Type B pancreatic cell (in vitro differentiated cells): ENCODE results near the gene TINAG. TPM values are rescaled to one million over a fixed set of nuclear protein-coding genes. Genes with fewer than 3 reads are reported as not detected.

ENCODE experiments used
- DNase-seq: peaks from one replicate; pipeline ENCODE4 v3.0.0; 2021; ENCODE audit warnings: mixed read lengths; ENCODE audit not compliant: unreplicated experiment; ENCODE audit errors: extremely low spot score
- H3K27ac Mint-ChIP-seq: 2 replicates; pipeline ENCODE4 v1.8.0; 2021; ENCODE audit warnings: mild to moderate bottlenecking, mixed read lengths
- H3K27me3 Mint-ChIP-seq: 2 replicates; pipeline ENCODE4 v1.8.0; 2021; ENCODE audit warnings: mixed read lengths
- H3K36me3 Mint-ChIP-seq: 2 replicates; pipeline ENCODE4 v1.8.0; 2021; ENCODE audit warnings: mixed read lengths
- H3K4me1 Mint-ChIP-seq: one replicate; pipeline ENCODE4 v1.8.0; 2021; ENCODE audit warnings: mixed read lengths; ENCODE audit not compliant: unreplicated experiment
- H3K4me3 Mint-ChIP-seq: 2 replicates; pipeline ENCODE4 v1.8.0; 2021; ENCODE audit warnings: mild to moderate bottlenecking, mixed read lengths
- H3K9me3 Mint-ChIP-seq: 2 replicates; pipeline ENCODE4 v1.8.0; 2021; ENCODE audit warnings: mixed read lengths
- CTCF ChIP-seq: fragments of 200-600 bp; sonication (generic); conservative IDR thresholded peaks from 2 replicates; pipeline ENCODE4 v1.5.0; 2021; ENCODE audit warnings: antibody characterized with exemption, mild to moderate bottlenecking
- total RNA-seq: library from RNA; stranded (reverse); gene quantifications from 2 replicates; pipeline ENCODE4 v1.2.1, GENCODE V29; 2021; ENCODE audit warnings: low replicate concordance

TINAG gene
- total RNA-seq, 1 donor from 2014 or later: not detected

- Mint-ChIP-seq H3K27ac (no peak overlapping the region), H3K9me3 (no peaks in the 10 kb centered on the region), H3K4me1 (no peaks in the 10 kb centered on the region), H3K4me3 (no peak overlapping the region), H3K36me3 (no peaks in the 10 kb centered on the region), H3K27me3 (peaks cover 4% of the 10 kb centered on the region)
- no peak for DNase-seq
- no peak for TF ChIP-seq CTCF
Observed at GRCh38 chr6:54361734-54362133, 53.5 kb downstream of the TINAG start.

DNA sequence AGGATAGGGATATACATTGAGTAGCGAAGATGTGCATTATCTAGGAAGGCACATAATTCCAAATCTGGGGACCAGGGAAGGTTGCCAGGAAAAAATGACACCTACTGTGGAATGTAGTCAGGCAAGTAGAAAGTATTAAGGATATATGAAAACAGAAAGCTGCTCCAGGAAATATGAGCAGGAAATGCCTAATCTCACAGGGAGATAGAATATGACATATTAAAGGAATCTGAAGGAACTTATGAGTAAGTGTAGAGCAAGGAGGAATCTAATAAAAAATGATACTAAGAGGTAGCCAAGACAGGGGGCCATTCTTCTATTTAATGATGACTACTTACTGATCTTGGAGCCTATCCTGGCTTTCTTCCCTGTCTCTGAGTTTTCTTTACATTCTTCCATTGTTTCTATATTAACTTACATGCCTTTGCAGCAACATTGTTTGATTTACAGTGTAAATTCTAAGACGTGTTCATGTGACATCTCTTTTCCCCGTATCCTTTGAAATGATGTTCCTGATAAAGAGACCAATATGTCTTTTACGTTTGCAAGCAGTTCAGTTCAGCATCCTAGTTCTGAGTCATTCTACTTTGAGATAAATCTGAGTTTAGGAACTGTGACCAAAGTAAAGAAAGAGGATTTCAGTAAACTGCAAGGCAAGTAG, 58.6 kb downstream of the TINAG start:
- TF ChIP-seq CTCF: no peak
- Mint-ChIP-seq H3K9me3 (no peaks in the 10 kb centered on the region), H3K4me1 (no peaks in the 10 kb centered on the region), H3K4me3 (no peak overlapping the region), H3K27ac (no peak overlapping the region), H3K27me3 (no peaks in the 10 kb centered on the region), H3K36me3 (no peaks in the 10 kb centered on the region)
- no peak for DNase-seq

DNA sequence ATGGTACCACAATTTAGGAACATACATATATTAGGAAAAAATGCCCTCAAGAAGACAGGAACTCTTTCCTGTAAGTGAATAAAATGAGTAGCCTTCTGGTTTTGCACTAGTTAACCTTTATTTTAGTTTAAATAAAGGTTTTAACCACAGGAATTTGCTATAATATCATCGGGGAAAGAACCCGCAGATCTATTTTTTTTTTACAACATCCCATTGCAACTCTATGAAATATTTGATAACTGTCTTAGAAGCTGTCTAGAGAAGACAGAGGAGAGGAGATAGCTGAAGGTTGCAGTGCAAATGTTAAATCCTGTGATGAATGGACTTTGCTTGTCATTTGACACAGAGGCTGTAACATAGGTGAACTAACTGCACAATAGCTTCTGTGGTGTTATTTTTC, 69.5 kb downstream of the TINAG start:
- H3K27ac Mint-ChIP-seq: no peak overlapping the region
- DNase-seq: no peak
- no peaks in the 10 kb centered on the region for H3K36me3 Mint-ChIP-seq
- no peaks in the 10 kb centered on the region for H3K4me1 Mint-ChIP-seq
- no peak for TF ChIP-seq CTCF
- H3K9me3 Mint-ChIP-seq: no peaks in the 10 kb centered on the region
- H3K4me3 Mint-ChIP-seq: no peak overlapping the region
- H3K27me3 Mint-ChIP-seq: no peaks in the 10 kb centered on the region

GRCh38 chr6:54386295-54386694, 78.1 kb downstream of the TINAG start:
- Mint-ChIP-seq H3K4me3 (no peak overlapping the region), H3K36me3 (no peaks in the 10 kb centered on the region), H3K9me3 (no peaks in the 10 kb centered on the region), H3K27me3 (no peaks in the 10 kb centered on the region), H3K4me1 (no peaks in the 10 kb centered on the region), H3K27ac (no peak overlapping the region)
- no peak for DNase-seq
- TF ChIP-seq CTCF: no peak

DNA sequence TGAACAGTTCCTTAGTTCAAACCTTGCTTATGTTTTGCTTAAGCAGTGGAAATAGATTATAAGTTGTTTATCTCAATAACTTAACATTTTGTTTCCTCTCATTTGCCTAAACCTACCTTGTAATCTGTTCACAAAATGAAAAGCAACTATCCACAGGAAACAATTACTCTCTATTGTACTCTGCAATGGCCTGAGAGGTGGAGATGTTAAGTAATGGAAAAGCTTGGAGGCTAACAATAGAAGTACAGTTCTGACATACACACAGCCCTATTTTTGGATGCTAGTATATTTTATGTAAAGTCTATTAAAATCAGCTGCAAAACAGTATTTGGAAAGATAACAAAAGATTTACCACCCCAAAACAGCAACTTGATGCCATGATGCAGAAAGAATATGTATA, 82.1 kb downstream of the TINAG start:
- H3K27ac Mint-ChIP-seq: no peak overlapping the region

More for the DNA sequence above, 82.1 kb downstream of the TINAG start:
- H3K4me3 Mint-ChIP-seq: no peak overlapping the region
- H3K4me1 Mint-ChIP-seq: no peaks in the 10 kb centered on the region
- peaks cover 8% of the 10 kb centered on the region for H3K9me3 Mint-ChIP-seq
- no peaks in the 10 kb centered on the region for H3K27me3 Mint-ChIP-seq
- no peak for DNase-seq
- H3K36me3 Mint-ChIP-seq: no peaks in the 10 kb centered on the region
- no peak for TF ChIP-seq CTCF
